Sigmoid colon (tissue), 4 donors: Measurements from ENCODE around the gene FAM13C.

Experiments
- CTCF ChIP-seq, 4 experiments: fragments of 450-650 bp in 3 of 4; fragments of 200-600 bp in 1 of 4; IDR thresholded peaks; one replicate each; pipeline ENCODE4 v1.5.1; 2016 to 2019; ENCODE audit warnings: antibody characterized with exemption in 4 of 4, mild to moderate bottlenecking in 3 of 4, moderate library complexity in 2 of 4
- POLR2A ChIP-seq, 2 donors: fragments of 450-650 bp; IDR thresholded peaks; one replicate each; pipeline ENCODE4 v1.6.1; 2016; ENCODE audit warnings: antibody characterized with exemption in 2 of 2, mild to moderate bottlenecking in 2 of 2, moderate library complexity in 2 of 2
- POLR2AphosphoS5 ChIP-seq, 4 donors: sonication (generic); formaldehyde crosslinking; IDR thresholded peaks; one replicate each; pipeline ENCODE4 v1.6.1; 2017; ENCODE audit warnings: antibody characterized with exemption in 4 of 4

GRCh38 chr10:59374916-59375315 is 12.6 kb upstream of the FAM13C start:
- TF ChIP-seq POLR2AphosphoS5 (IDR thresholded peaks at IDR 0.05) (no peak), CTCF (IDR thresholded peaks at IDR 0.05) (no peak), POLR2A (IDR thresholded peaks at IDR 0.05) (no peak)
